Left lung (tissue), 10 donors: ENCODE data around the gene CCDC83. TPM values are rescaled to one million over a fixed set of nuclear protein-coding genes. Genes with fewer than 3 reads are reported as not detected.

ENCODE experiments used
- ATAC-seq: fragments of 200-7000 bp; cut with Tn5 transposase; one replicate; pipeline ENCODE4 v1.9.1; 2020; ENCODE audit warnings: moderate library complexity
- DNase-seq, 4 donors: peaks; one replicate each; pipeline ENCODE4 v3.0.0-alpha.2; 2013 to 2020
- H3K27ac ChIP-seq, 2 donors: fragments of 200-600 bp; sonication (generic) in 1 of 2; one replicate each; pipeline versions ENCODE4 v1.5.0 to v1.8.0; 2020 to 2021
- H3K27me3 ChIP-seq, 2 donors: fragments of 200-600 bp; sonication (generic) in 1 of 2; one replicate each; pipeline versions ENCODE4 v1.5.0 to v1.8.0; 2020 to 2021
- H3K36me3 ChIP-seq, 2 donors: fragments of 200-600 bp; sonication (generic) in 1 of 2; one replicate each; pipeline versions ENCODE4 v1.5.0 to v1.8.0; 2020 to 2021
- H3K4me1 ChIP-seq, 2 donors: fragments of 200-600 bp; one replicate each; pipeline ENCODE4 v1.8.0; 2021
- H3K4me3 ChIP-seq, 2 donors: fragments of 200-600 bp; sonication (generic) in 1 of 2; one replicate each; pipeline versions ENCODE4 v1.5.0 to v1.8.0; 2020 to 2021; ENCODE audit warnings: mild to moderate bottlenecking in 1 of 2
- H3K9me3 ChIP-seq, 2 donors: fragments of 200-600 bp; sonication (generic) in 1 of 2; one replicate each; pipeline versions ENCODE4 v1.5.0 to v1.8.0; 2020 to 2021
- CTCF ChIP-seq, 2 donors: fragments of 200-600 bp; sonication (generic) in 1 of 2; IDR thresholded peaks; one replicate each; pipeline versions ENCODE4 v1.5.0 to v1.8.0; 2021; ENCODE audit warnings: antibody characterized with exemption in 2 of 2
- intact Hi-C, 2 donors: fragments of 100-400 bp; cut with DNase I; formaldehyde crosslinking; loops; one replicate each; pipeline versions ENCODE4 v1.11.2 to v1.14.2; 2022
- polyA plus RNA-seq, 6 donors: library from polyadenylated mRNA; unstranded; fragments of 120-200 nt; gene quantifications; one replicate each; pipeline ENCODE4 v1.2.1, GENCODE V29; 2013; ENCODE audit not compliant: insufficient read length in 6 of 6
- total RNA-seq, 2 donors: library from RNA; stranded (reverse); fragmentation: NEBNext Ultra II Directional; extraction: Animal tissue kit (Norgen Biotek cat#: 25700); gene quantifications; one replicate each; pipeline ENCODE4 v1.2.1, GENCODE V29; 2021
- donor health status: DM: no; HTN: yes; CAD: no.
- donor health status: DM: no; HTN: no; CAD: no.

Gene CCDC83
- total and polyA plus RNA-seq, 8 donors = not detected

- Histone ChIP-seq H3K36me3 (no peaks in the 10 kb centered on the region), H3K4me1 (no peaks in the 10 kb centered on the region), H3K9me3 (no peaks in the 10 kb centered on the region), H3K27me3 (no peaks in the 10 kb centered on the region), H3K4me3 (no peak overlapping the region), H3K27ac (no peak overlapping the region)
- TF ChIP-seq CTCF (IDR thresholded peaks at IDR 0.05) = no peak
- intact Hi-C loops = no loop called here
- ATAC-seq (no peak), DNase-seq (no peak)
Measured at GRCh38 chr11:85896876-85897275, 41.7 kb downstream of the CCDC83 start.

DNA sequence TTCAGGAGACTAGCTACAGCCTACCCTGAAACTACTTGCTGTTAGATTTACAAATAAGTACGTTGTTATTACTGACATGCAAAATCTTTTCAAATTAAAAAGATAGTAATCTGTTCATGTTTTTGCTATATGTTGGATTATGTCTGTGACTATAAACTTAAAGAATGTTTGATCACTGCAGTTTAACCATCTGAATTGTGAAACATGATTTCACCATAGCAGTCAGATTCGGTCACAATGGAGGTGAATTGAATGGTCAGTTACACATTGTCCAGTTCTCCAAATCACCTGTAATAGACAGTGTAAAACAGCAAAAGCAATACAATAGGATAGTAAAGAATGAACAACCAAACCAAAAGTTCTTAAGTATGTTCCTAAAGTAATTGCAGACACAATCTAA lies 43.3 kb downstream of the CCDC83 start:
- intact Hi-C loops = no loop called here
- no peak overlapping the region for H3K4me3 ChIP-seq
- ATAC-seq = no peak
- no peaks in the 10 kb centered on the region for H3K9me3 ChIP-seq
- no peak for DNase-seq
- H3K36me3 ChIP-seq = no peaks in the 10 kb centered on the region
- H3K27ac ChIP-seq = no peak overlapping the region
- H3K27me3 ChIP-seq = no peaks in the 10 kb centered on the region
- no peaks in the 10 kb centered on the region for H3K4me1 ChIP-seq
- TF ChIP-seq CTCF (IDR thresholded peaks at IDR 0.05) = no peak

DNA sequence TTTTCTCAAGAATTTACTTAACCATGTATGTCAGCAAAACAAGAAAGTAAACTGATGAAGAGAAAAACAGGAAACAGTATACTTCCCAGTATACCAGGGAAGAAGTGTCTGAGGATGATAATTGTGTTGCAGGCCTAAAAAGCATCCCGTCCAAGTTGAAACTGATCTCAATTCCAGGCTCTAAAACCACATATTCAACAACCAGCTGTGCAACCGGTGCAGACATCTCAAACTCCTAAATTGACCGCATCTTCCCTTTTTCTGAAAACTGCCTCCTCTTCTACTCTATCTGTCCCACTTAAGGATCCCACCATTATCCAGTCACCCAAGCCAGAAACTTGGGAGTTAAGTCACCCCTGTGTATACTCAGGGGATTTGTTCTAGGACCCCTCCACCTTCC lies 47.2 kb downstream of the CCDC83 start:
- TF ChIP-seq CTCF (IDR thresholded peaks at IDR 0.05) = no peak
- Histone ChIP-seq H3K4me3 (no peak overlapping the region), H3K27ac (no peak overlapping the region), H3K36me3 (no peaks in the 10 kb centered on the region), H3K27me3 (no peaks in the 10 kb centered on the region), H3K9me3 (no peaks in the 10 kb centered on the region), H3K4me1 (no peaks in the 10 kb centered on the region)
- DNase-seq (no peak), ATAC-seq (no peak)
- intact Hi-C loops = no loop called here

DNA sequence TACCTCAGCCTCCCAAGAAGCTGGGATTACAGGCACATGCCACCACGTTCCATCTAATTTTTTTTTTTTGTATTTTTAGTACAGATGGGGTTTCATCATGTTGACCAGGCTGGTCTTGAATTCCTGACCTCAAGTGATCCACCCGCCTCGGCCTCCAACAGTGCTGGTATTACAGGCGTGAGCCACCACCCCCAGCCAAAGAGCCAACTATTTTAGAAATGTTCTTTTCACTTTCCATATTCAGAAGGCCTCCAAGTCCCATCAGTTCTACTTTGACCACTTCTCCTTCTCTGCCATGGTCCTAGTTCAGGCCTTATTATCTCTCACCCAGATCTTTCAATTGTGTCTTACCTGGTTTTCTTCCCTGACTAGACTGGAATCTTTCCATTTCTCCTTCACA lies 48.2 kb downstream of the CCDC83 start:
- DNase-seq = no peak

GRCh38 chr11:85903811-85904210 lies 48.6 kb downstream of the CCDC83 start:
- no peak for TF ChIP-seq CTCF (IDR thresholded peaks at IDR 0.05)
- no peak for DNase-seq
- Histone ChIP-seq H3K36me3 (no peaks in the 10 kb centered on the region), H3K27ac (no peak overlapping the region), H3K27me3 (no peaks in the 10 kb centered on the region), H3K4me3 (no peak overlapping the region), H3K9me3 (no peaks in the 10 kb centered on the region), H3K4me1 (no peaks in the 10 kb centered on the region)
- no peak for ATAC-seq
- intact Hi-C loops = no loop called here

More for the DNA sequence above, 48.2 kb downstream of the CCDC83 start:
- Histone ChIP-seq H3K9me3 (no peaks in the 10 kb centered on the region), H3K36me3 (no peaks in the 10 kb centered on the region), H3K4me3 (no peak overlapping the region), H3K27ac (no peak overlapping the region), H3K4me1 (no peaks in the 10 kb centered on the region), H3K27me3 (no peaks in the 10 kb centered on the region)
- intact Hi-C loops = no loop called here
- TF ChIP-seq CTCF (IDR thresholded peaks at IDR 0.05) = no peak
- no peak for ATAC-seq
